Glutamatergic neuron (in vitro differentiated cells): Measurements from ENCODE around the gene GRIK5. TPM values are rescaled to one million over a fixed set of nuclear protein-coding genes. Genes with fewer than 3 reads are reported as not detected.

Experiments
- DNase-seq: peaks from one replicate; pipeline ENCODE4 v3.0.0; 2022
- H3K27ac Mint-ChIP-seq: one replicate; pipeline ENCODE4 v1.8.0; 2020; ENCODE audit warnings: mild to moderate bottlenecking, mixed read lengths, inconsistent platforms; ENCODE audit not compliant: unreplicated experiment
- H3K27me3 Mint-ChIP-seq: one replicate; pipeline ENCODE4 v1.8.0; 2020; ENCODE audit warnings: mild to moderate bottlenecking, moderate library complexity, mixed read lengths, inconsistent platforms; ENCODE audit not compliant: unreplicated experiment
- H3K36me3 Mint-ChIP-seq: one replicate; pipeline ENCODE4 v1.8.0; 2020; ENCODE audit warnings: mild to moderate bottlenecking, mixed read lengths, inconsistent platforms; ENCODE audit not compliant: unreplicated experiment
- H3K4me1 Mint-ChIP-seq: one replicate; pipeline ENCODE4 v1.8.0; 2020; ENCODE audit warnings: mild to moderate bottlenecking, low read depth, mixed read lengths, inconsistent platforms; ENCODE audit not compliant: unreplicated experiment
- H3K4me3 Mint-ChIP-seq: one replicate; pipeline ENCODE4 v1.8.0; 2020; ENCODE audit warnings: mild to moderate bottlenecking, mixed read lengths, inconsistent platforms; ENCODE audit not compliant: unreplicated experiment
- H3K9me3 Mint-ChIP-seq: one replicate; pipeline ENCODE4 v1.8.0; 2020; ENCODE audit warnings: mild to moderate bottlenecking, moderate library complexity, mixed read lengths, inconsistent platforms; ENCODE audit not compliant: unreplicated experiment
- CTCF ChIP-seq: fragments of 200-600 bp; sonication (generic); IDR thresholded peaks from one replicate; pipeline ENCODE4 v1.5.0; 2021; ENCODE audit not compliant: partially characterized antibody, unreplicated experiment
- total RNA-seq: library from RNA; stranded (reverse); fragmentation: NEBNext Ultra II Directional; extraction: Animal tissue kit (Norgen Biotek cat#: 25700); gene quantifications from one replicate; pipeline ENCODE4 v1.2.1, GENCODE V29; 2021; ENCODE audit not compliant: unreplicated experiment

The GRIK5 gene
- total RNA-seq, 1 donor from 2014 or later, result 79.1 TPM

GRCh38 chr19:42115219-42115618 is 45.2 kb upstream of the GRIK5 start:
- no peak for DNase-seq
- no peak overlapping the region for H3K27ac Mint-ChIP-seq
- peaks cover 2% of the 10 kb centered on the region for H3K9me3 Mint-ChIP-seq
- no peak overlapping the region for H3K4me3 Mint-ChIP-seq
- H3K27me3 Mint-ChIP-seq, result peaks cover 13% of the 10 kb centered on the region
- no peaks in the 10 kb centered on the region for H3K36me3 Mint-ChIP-seq
- no peak for TF ChIP-seq CTCF
- H3K4me1 Mint-ChIP-seq, result peaks cover 35% of the 10 kb centered on the region

GRCh38 chr19:42114412-42114811 is 44.4 kb upstream of the GRIK5 start:
- no peak for TF ChIP-seq CTCF
- Mint-ChIP-seq H3K4me3 (peak overlapping the region; percentile 81), H3K36me3 (no peaks in the 10 kb centered on the region), H3K27ac (peak overlapping the region; percentile 99), H3K4me1 (peaks cover 35% of the 10 kb centered on the region), H3K27me3 (peaks cover 13% of the 10 kb centered on the region), H3K9me3 (peaks cover 2% of the 10 kb centered on the region)
- DNase-seq, result peak; percentile 86

- H3K9me3 Mint-ChIP-seq, result no peaks in the 10 kb centered on the region
- H3K36me3 Mint-ChIP-seq, result no peaks in the 10 kb centered on the region
- H3K4me3 Mint-ChIP-seq, result peak overlapping the region; percentile 81
- peaks cover 13% of the 10 kb centered on the region for H3K27me3 Mint-ChIP-seq
- peak overlapping the region; percentile 99 for H3K27ac Mint-ChIP-seq
- no peak for TF ChIP-seq CTCF
- peaks cover 35% of the 10 kb centered on the region for H3K4me1 Mint-ChIP-seq
- peak; percentile 88 for DNase-seq
Observed at GRCh38 chr19:42113641-42114348, 43.8 kb upstream of the GRIK5 start.

GRCh38 chr19:42111811-42112210 is 41.8 kb upstream of the GRIK5 start:
- H3K36me3 Mint-ChIP-seq, result no peaks in the 10 kb centered on the region
- no peak for TF ChIP-seq CTCF
- H3K27ac Mint-ChIP-seq, result no peak overlapping the region
- H3K27me3 Mint-ChIP-seq, result peaks cover 18% of the 10 kb centered on the region
- H3K9me3 Mint-ChIP-seq, result no peaks in the 10 kb centered on the region
- no peak overlapping the region for H3K4me3 Mint-ChIP-seq
- DNase-seq, result no peak
- peaks cover 35% of the 10 kb centered on the region for H3K4me1 Mint-ChIP-seq

- peaks cover 20% of the 10 kb centered on the region for H3K27me3 Mint-ChIP-seq
- peaks cover 35% of the 10 kb centered on the region for H3K4me1 Mint-ChIP-seq
- no peak overlapping the region for H3K4me3 Mint-ChIP-seq
- no peaks in the 10 kb centered on the region for H3K36me3 Mint-ChIP-seq
- H3K27ac Mint-ChIP-seq, result no peak overlapping the region
- TF ChIP-seq CTCF, result no peak
- no peaks in the 10 kb centered on the region for H3K9me3 Mint-ChIP-seq
- no peak for DNase-seq
Observed at GRCh38 chr19:42111384-42111783, 41.4 kb upstream of the GRIK5 start.
